ENCODE data around the gene PTK6. TPM values are rescaled to one million over a fixed set of nuclear protein-coding genes. Genes with fewer than 3 reads are reported as not detected.

The PTK6 gene
- total RNA-seq, 2 experiments from 2014 or later: 0.19 to 0.22 TPM

DNA sequence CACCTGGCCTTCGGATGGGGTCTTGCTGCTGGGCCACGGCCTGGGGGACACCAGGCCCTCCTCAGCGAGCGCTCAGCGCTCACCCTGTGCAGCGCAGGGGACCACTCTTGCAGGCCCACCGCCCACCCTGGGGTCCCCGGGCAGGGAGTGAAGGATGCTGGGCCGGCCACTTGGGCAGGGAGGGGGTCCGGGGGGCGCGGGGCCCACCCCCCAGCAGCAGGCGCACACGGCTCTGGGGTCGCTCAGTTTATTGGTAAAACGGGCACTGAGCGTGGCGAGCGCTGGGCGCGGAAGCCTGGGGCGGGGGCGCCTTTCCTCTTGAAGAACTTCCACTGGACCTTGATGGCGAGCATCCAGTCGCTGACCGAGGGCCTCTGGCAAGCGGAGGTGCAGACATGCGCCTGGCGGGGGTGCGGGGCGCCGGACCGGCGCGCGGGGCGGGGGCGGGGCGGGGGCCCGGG lies 49.4 kb downstream of the PTK6 start:
- H3K27ac ChIP-seq (ENCODE audit: low read depth in 1 of 2, low read length in 2 of 2): no peak overlapping the region
- ChIA-PET CTCF (no interaction called here), POLR2A (no interaction called here)
- no peaks in the 10 kb centered on the region for H3K9me3 Mint-ChIP-seq
- H3K27me3 Mint-ChIP-seq: peaks cover 37% of the 10 kb centered on the region
- H3K36me3 Mint-ChIP-seq (ENCODE audit: low read depth): no peaks in the 10 kb centered on the region
- peaks cover 22 to 35% of the 10 kb centered on the region in 2 experiments for H3K27me3 ChIP-seq (ENCODE audit: control insufficient read depth in 1 of 2, insufficient read depth in 2 of 2, low read length in 2 of 2)
- intact Hi-C loops (cut with DNase I, micrococcal nuclease): no loop called here
- H3K9me3 ChIP-seq (ENCODE audit: control insufficient read depth in 1 of 2, insufficient read depth in 1 of 2, low read length in 2 of 2): peaks cover 0 to 21% of the 10 kb centered on the region in 2 experiments
- no peak overlapping the region for H3K4me3 ChIP-seq (ENCODE audit: low read length)
- H3K4me1 ChIP-seq (ENCODE audit: insufficient read depth, low read length): no peaks in the 10 kb centered on the region
- ATAC-seq (ENCODE audit: poor library complexity) (no peak), DNase-seq (no peak)
- TF ChIP-seq, protein P1, sequence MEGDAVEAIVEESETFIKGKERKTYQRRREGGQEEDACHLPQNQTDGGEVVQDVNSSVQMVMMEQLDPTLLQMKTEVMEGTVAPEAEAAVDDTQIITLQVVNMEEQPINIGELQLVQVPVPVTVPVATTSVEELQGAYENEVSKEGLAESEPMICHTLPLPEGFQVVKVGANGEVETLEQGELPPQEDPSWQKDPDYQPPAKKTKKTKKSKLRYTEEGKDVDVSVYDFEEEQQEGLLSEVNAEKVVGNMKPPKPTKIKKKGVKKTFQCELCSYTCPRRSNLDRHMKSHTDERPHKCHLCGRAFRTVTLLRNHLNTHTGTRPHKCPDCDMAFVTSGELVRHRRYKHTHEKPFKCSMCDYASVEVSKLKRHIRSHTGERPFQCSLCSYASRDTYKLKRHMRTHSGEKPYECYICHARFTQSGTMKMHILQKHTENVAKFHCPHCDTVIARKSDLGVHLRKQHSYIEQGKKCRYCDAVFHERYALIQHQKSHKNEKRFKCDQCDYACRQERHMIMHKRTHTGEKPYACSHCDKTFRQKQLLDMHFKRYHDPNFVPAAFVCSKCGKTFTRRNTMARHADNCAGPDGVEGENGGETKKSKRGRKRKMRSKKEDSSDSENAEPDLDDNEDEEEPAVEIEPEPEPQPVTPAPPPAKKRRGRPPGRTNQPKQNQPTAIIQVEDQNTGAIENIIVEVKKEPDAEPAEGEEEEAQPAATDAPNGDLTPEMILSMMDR (IDR thresholded peaks at IDR 0.05): no peak
- no peaks in the 10 kb centered on the region for H3K4me1 Mint-ChIP-seq (ENCODE audit: low read depth)
- H3K4me3 Mint-ChIP-seq: no peak overlapping the region
- no peaks in the 10 kb centered on the region for H3K36me3 ChIP-seq (ENCODE audit: insufficient read depth, low read length)
- H3K27ac Mint-ChIP-seq: no peak overlapping the region

DNA sequence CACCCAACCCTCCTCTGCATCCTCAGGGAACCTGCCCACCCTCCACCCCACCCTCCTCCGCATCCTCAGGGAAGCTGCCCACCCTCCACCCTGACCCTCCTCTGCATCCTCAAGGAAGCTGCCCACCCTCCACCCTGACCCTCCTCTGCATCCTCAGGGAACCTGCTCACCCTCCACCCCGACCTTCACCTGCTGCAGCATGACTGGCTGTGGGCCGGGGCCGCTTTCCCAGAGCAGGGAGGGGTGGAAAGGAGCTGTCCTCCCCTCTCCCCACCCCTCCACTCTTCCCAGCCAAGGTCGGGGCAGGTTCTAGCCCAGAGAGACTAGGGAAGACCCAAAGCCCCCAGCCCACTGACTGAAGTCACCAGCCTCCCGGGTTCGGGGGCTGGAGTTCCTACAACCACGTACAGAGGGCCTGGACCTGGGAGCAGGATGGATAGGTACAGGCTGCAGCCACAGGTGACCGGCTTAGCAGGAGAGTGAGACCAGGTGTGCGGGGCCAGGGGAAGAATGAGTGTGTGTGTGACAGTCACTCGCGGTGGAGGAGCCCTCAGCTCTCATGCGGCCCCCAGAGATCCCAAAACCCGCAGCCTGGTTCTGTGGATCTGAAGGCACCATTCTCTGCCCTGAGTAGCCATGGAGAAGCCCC lies 49.9 kb downstream of the PTK6 start:
- TF ChIP-seq, protein P1 (IDR thresholded peaks at IDR 0.05): no peak
- H3K27me3 Mint-ChIP-seq: peaks cover 40% of the 10 kb centered on the region
- H3K4me1 ChIP-seq (ENCODE audit: insufficient read depth, low read length): no peaks in the 10 kb centered on the region
- H3K27ac Mint-ChIP-seq: no peak overlapping the region
- no peak overlapping the region for H3K4me3 Mint-ChIP-seq
- H3K27ac ChIP-seq (ENCODE audit: low read depth in 1 of 2, low read length in 2 of 2): no peak overlapping the region
- H3K27me3 ChIP-seq (ENCODE audit: control insufficient read depth in 1 of 2, insufficient read depth in 2 of 2, low read length in 2 of 2): peaks cover 22 to 38% of the 10 kb centered on the region in 2 experiments
- CTCF ChIA-PET: no interaction called here
- no peaks in the 10 kb centered on the region for H3K36me3 ChIP-seq (ENCODE audit: insufficient read depth, low read length)
- no peaks in the 10 kb centered on the region for H3K4me1 Mint-ChIP-seq (ENCODE audit: low read depth)
- POLR2A ChIA-PET: no interaction called here
- no peaks in the 10 kb centered on the region for H3K9me3 Mint-ChIP-seq
- no peak overlapping the region for H3K4me3 ChIP-seq (ENCODE audit: low read length)
- H3K36me3 Mint-ChIP-seq (ENCODE audit: low read depth): no peaks in the 10 kb centered on the region
- intact Hi-C loops (cut with DNase I, micrococcal nuclease): no loop called here
- DNase-seq: no peak
- H3K9me3 ChIP-seq (ENCODE audit: control insufficient read depth in 1 of 2, insufficient read depth in 1 of 2, low read length in 2 of 2): peaks cover 0 to 25% of the 10 kb centered on the region in 2 experiments
- no peak for ATAC-seq (ENCODE audit: poor library complexity)

DNA sequence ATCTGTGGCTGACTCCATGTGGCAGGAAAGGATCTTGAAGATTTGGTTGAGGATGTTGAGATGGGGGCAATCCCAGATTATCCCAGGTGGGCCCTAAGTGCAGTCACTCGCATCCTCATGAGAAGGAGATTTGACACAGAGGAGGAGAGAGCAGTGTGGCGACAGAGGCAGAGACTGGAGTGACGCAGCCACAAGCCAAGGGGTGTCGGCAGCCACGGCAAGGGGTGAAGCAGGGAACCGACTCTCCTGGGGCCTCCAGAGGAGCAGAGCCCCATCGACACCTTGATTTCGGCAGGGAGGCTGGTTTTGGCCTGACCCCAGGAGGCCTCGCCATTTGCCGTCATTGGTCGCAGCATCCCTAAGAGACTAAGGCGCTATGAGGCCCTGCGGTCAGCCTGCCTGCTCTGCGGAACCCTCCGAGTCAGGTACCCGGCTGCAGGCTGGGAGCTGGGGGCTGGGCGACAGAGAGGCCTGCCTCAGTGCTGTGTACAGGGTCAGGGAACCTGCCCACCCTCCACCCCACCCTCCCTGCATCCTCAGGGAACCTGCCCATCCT lies 50.8 kb downstream of the PTK6 start:
- intact Hi-C loops (cut with DNase I, micrococcal nuclease): no loop called here
- Mint-ChIP-seq H3K27ac (no peak overlapping the region), H3K27me3 (peaks cover 37% of the 10 kb centered on the region), H3K36me3 (ENCODE audit: low read depth) (no peaks in the 10 kb centered on the region), H3K9me3 (no peaks in the 10 kb centered on the region), H3K4me1 (ENCODE audit: low read depth) (no peaks in the 10 kb centered on the region), H3K4me3 (no peak overlapping the region)
- Histone ChIP-seq H3K36me3 (ENCODE audit: insufficient read depth, low read length) (no peaks in the 10 kb centered on the region), H3K27me3 (ENCODE audit: control insufficient read depth in 1 of 2, insufficient read depth in 2 of 2, low read length in 2 of 2) (peaks cover 20 to 38% of the 10 kb centered on the region in 2 experiments), H3K9me3 (ENCODE audit: control insufficient read depth in 1 of 2, insufficient read depth in 1 of 2, low read length in 2 of 2) (peaks cover 0 to 29% of the 10 kb centered on the region in 2 experiments), H3K27ac (ENCODE audit: low read depth in 1 of 2, low read length in 2 of 2) (no peak overlapping the region), H3K4me3 (ENCODE audit: low read length) (no peak overlapping the region), H3K4me1 (ENCODE audit: insufficient read depth, low read length) (no peaks in the 10 kb centered on the region)
- no peak for ATAC-seq (ENCODE audit: poor library complexity)
- DNase-seq: no peak
- POLR2A ChIA-PET: no interaction called here
- CTCF ChIA-PET: no interaction called here
- TF ChIP-seq, protein P1 (IDR thresholded peaks at IDR 0.05): no peak

Data from CD4-positive, alpha-beta T cell (primary cell).